ENCODE results near the gene NFKBIB.

GRCh38 chr19:38953677-38954076, 53.9 kb downstream of the NFKBIB start:
- TF ChIP-seq MAX (IDR thresholded peaks at IDR 0.05) (no peak), FOXM1 (IDR thresholded peaks at IDR 0.05; ENCODE audit: borderline replicate concordance, low read depth) (no peak), EGR1 (IDR thresholded peaks at IDR 0.05) (no peak), RAD21 (IDR thresholded peaks at IDR 0.05; ENCODE audit: low read depth) (no peak), TCF12 (IDR thresholded peaks at IDR 0.05; ENCODE audit: low read depth) (no peak), TAF1 (IDR thresholded peaks at IDR 0.05; ENCODE audit: low read depth) (no peak), YY1 (IDR thresholded peaks at IDR 0.05; ENCODE audit: low read depth) (no peak), NFIC (IDR thresholded peaks at IDR 0.05) (no peak), ZBTB7A (IDR thresholded peaks at IDR 0.05; ENCODE audit: low read depth) (no peak), REST (IDR thresholded peaks at IDR 0.05; ENCODE audit: low read depth) (no peak), CREB1 (IDR thresholded peaks at IDR 0.05; ENCODE audit: low read depth) (no peak), EP300 (IDR thresholded peaks at IDR 0.05; ENCODE audit: borderline replicate concordance) (no peak), CEBPB (IDR thresholded peaks at IDR 0.05) (no peak)

Measured in Ishikawa (cell line).